ENCODE measurements around the gene GRAP.

The GRAP gene

GRCh38 chr17:19010729-19011505, 35.8 kb downstream of the GRAP start:
- no peak for TF ChIP-seq Cebpa-rat (IDR thresholded peaks at IDR 0.05)
- Histone ChIP-seq H3K36me3 (no peaks in the 10 kb centered on the region), H3K9ac (peak overlapping the region in 1 of 11 experiments; percentile 43; a peak in 1 of 22 replicates), H4K20me1 (peaks cover 0 to 5% (median 0%) of the 10 kb centered on the region in 11 experiments; a peak in 1 of 22 replicates), H3K27me3 (peaks cover 0 to 16% (median 3%) of the 10 kb centered on the region in 11 experiments; a peak in 16 of 22 replicates), H3K4me1 (peaks cover 0 to 38% (median 11%) of the 10 kb centered on the region in 10 experiments; a peak in 12 of 20 replicates), H3K9me3 (replicated peaks in 1 of 11) (peaks cover 0 to 11% (median 6%) of the 10 kb centered on the region in 11 experiments; a peak in 12 of 22 replicates), H3K27ac (no peak overlapping the region; a peak in 1 of 22 replicates), H3K4me2 (peak overlapping the region in 7 of 11 experiments; percentile 1 to 42 (median 11); a peak in 9 of 22 replicates), H3K4me3 (no peak overlapping the region)

GRCh38 chr17:19009970-19010369, 36.8 kb downstream of the GRAP start:
- H3K36me3 ChIP-seq = no peaks in the 10 kb centered on the region
- H3K4me1 ChIP-seq = peaks cover 2 to 35% (median 16%) of the 10 kb centered on the region in 10 experiments
- H3K27me3 ChIP-seq = peaks cover 0 to 26% (median 12%) of the 10 kb centered on the region in 11 experiments; a peak in 18 of 22 replicates
- no peak overlapping the region for H3K27ac ChIP-seq
- H3K4me2 ChIP-seq = no peak overlapping the region
- H3K9me3 ChIP-seq (replicated peaks in 1 of 11) = peaks cover 0 to 12% (median 6%) of the 10 kb centered on the region in 11 experiments; a peak in 12 of 22 replicates
- H4K20me1 ChIP-seq = peaks cover 0 to 5% (median 0%) of the 10 kb centered on the region in 11 experiments; a peak in 1 of 22 replicates
- no peak overlapping the region for H3K9ac ChIP-seq
- no peak overlapping the region for H3K4me3 ChIP-seq
- TF ChIP-seq Cebpa-rat (IDR thresholded peaks at IDR 0.05) = no peak

GRCh38 chr17:19006698-19007097, 40.1 kb downstream of the GRAP start:
- H3K36me3 ChIP-seq = no peaks in the 10 kb centered on the region
- peaks cover 0 to 12% (median 6%) of the 10 kb centered on the region in 11 experiments; a peak in 12 of 22 replicates for H3K9me3 ChIP-seq (replicated peaks in 1 of 11)
- H3K4me2 ChIP-seq = no peak overlapping the region
- TF ChIP-seq Cebpa-rat (IDR thresholded peaks at IDR 0.05) = no peak
- peaks cover 23 to 45% (median 36%) of the 10 kb centered on the region in 10 experiments for H3K4me1 ChIP-seq
- H3K27me3 ChIP-seq = peaks cover 15 to 58% (median 45%) of the 10 kb centered on the region in 11 experiments; a peak in 21 of 22 replicates
- no peak overlapping the region for H3K4me3 ChIP-seq
- no peak overlapping the region for H3K9ac ChIP-seq
- H3K27ac ChIP-seq = no peak overlapping the region
- H4K20me1 ChIP-seq = peaks cover 0 to 22% (median 20%) of the 10 kb centered on the region in 11 experiments; a peak in 18 of 22 replicates

- peaks cover 0 to 12% (median 6%) of the 10 kb centered on the region in 11 experiments; a peak in 12 of 22 replicates for H3K9me3 ChIP-seq (replicated peaks in 1 of 11)
- H3K4me2 ChIP-seq = peak overlapping the region in 5 of 11 experiments; percentile 94 to 99 (median 98); a peak in 8 of 22 replicates
- no peak overlapping the region for H3K4me3 ChIP-seq
- H3K27me3 ChIP-seq = peaks cover 15 to 65% (median 52%) of the 10 kb centered on the region in 11 experiments; a peak in 21 of 22 replicates
- H3K27ac ChIP-seq = no peak overlapping the region
- no peak for TF ChIP-seq Cebpa-rat (IDR thresholded peaks at IDR 0.05)
- peaks cover 31 to 45% (median 40%) of the 10 kb centered on the region in 10 experiments for H3K4me1 ChIP-seq
- H3K9ac ChIP-seq = no peak overlapping the region
- no peaks in the 10 kb centered on the region for H3K36me3 ChIP-seq
- peaks cover 0 to 30% (median 22%) of the 10 kb centered on the region in 11 experiments; a peak in 18 of 22 replicates for H4K20me1 ChIP-seq
These were observed 40.8 kb downstream of the GRAP start for GRCh38 chr17:19005789-19006430.

GRCh38 chr17:19005137-19005773, 41.5 kb downstream of the GRAP start:
- H3K36me3 ChIP-seq = no peaks in the 10 kb centered on the region
- peak overlapping the region in 6 of 11 experiments; percentile 68 to 85 (median 78); a peak in 11 of 22 replicates for H3K9ac ChIP-seq
- H3K4me1 ChIP-seq = peaks cover 35 to 48% (median 43%) of the 10 kb centered on the region in 10 experiments
- peak overlapping the region in 7 of 11 experiments; percentile 5 to 82 (median 68); a peak in 9 of 22 replicates for H3K27ac ChIP-seq
- peak overlapping the region; percentile 93 to 99 (median 97) for H3K4me2 ChIP-seq
- TF ChIP-seq Cebpa-rat (IDR thresholded peaks at IDR 0.05) = no peak
- H3K9me3 ChIP-seq (replicated peaks in 1 of 11) = peaks cover 0 to 12% (median 6%) of the 10 kb centered on the region in 11 experiments; a peak in 12 of 22 replicates
- H3K27me3 ChIP-seq = peaks cover 15 to 65% (median 52%) of the 10 kb centered on the region in 11 experiments; a peak in 21 of 22 replicates
- peak overlapping the region in 9 of 10 experiments; percentile 60 to 79 (median 65); a peak in 15 of 20 replicates for H3K4me3 ChIP-seq
- H4K20me1 ChIP-seq = peaks cover 0 to 36% (median 22%) of the 10 kb centered on the region in 11 experiments; a peak in 18 of 22 replicates

GRCh38 chr17:19004421-19005136, 42.2 kb downstream of the GRAP start, which contains the start of gene FAM83G:
Gene FAM83G, minus strand, starts transcription at chr17:19004764. Its CDS starts 723 bp downstream, at chr17:19004041.
- Histone ChIP-seq H3K9ac (peak within 1 kb of the TSS; percentile 53 to 85 (median 76)), H3K4me2 (peak within 1 kb of the TSS; percentile 93 to 99 (median 97))

More at GRCh38 chr17:19004421-19005136, 42.2 kb downstream of the GRAP start, which contains the start of gene FAM83G:
- Histone ChIP-seq H3K27me3 (peaks cover 15 to 65% (median 52%) of the 10 kb centered on the region in 11 experiments; a peak in 21 of 22 replicates), H3K4me3 (peak within 1 kb of the TSS; percentile 56 to 79 (median 65)), H3K4me1 (peaks cover 35 to 50% (median 43%) of the 10 kb centered on the region in 10 experiments), H3K36me3 (no peaks in the 10 kb centered on the region), H4K20me1 (peaks cover 0 to 43% (median 22%) of the 10 kb centered on the region in 11 experiments; a peak in 18 of 22 replicates), H3K9me3 (replicated peaks in 1 of 11) (peaks cover 0 to 12% (median 6%) of the 10 kb centered on the region in 11 experiments; a peak in 12 of 22 replicates), H3K27ac (peak within 1 kb of the TSS; percentile 5 to 82 (median 55); a peak in 18 of 22 replicates)
- no peak for TF ChIP-seq Cebpa-rat (IDR thresholded peaks at IDR 0.05)

All from BLaER1 treated with 17β-estradiol and CSF1 and Interleukin-3, amounts not matched to agents 10 nM and 100 nM (cell line).